GM21367 (cell line): ENCODE measurements around the gene MYOM1.
"Not testable (repeated sequence)": the region's sequence is repeated elsewhere in the genome, so short reads cannot be mapped to it uniquely, and the experiment has no call there.

Source experiments
- ATAC-seq: cut with Tn5 transposase; IDR thresholded peaks from one replicate; pipeline ENCODE4 v1.9.1; 2021; ENCODE audit not compliant: unreplicated experiment

The MYOM1 gene

DNA sequence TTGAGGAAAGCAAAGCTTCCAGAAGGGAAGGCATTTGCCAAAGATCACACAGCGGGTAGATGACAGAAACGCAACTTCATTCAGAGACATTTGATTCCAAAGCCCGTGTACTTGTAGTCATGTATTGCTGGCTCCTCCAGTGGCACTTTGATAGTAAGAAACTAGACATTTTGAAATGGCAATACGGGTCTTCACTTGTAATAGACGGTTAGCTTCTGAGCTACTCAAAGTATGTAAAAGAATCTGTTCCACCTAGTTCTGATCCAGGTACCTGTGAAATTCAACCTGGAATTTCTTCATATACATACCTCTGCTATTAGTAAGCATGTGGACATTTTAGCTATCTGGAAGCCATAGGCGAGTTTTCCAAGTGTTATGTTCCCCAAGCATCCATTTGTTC lies 1.7 kb upstream of the MYOM1 start:
- no peak for ATAC-seq

DNA sequence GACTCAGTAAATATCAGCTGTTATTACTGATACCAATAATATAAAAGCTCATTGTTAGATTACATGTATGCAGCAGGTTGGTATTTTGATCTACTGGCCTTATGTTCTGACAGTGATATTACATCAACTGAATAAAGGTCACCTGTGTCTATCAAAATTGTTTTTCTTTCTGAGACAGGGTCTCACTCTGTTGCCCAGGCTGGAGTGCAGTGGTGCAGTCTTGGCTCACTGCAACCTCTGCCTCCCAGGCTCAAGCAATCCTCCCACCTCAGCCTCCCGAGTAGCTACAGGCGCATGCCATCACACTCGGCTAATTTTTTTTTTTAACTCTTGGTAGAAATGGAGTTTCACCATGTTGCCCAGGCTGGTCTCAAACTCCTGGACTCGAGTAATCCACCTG lies 1.1 kb upstream of the MYOM1 start:
- not testable (repeated sequence) for ATAC-seq

DNA sequence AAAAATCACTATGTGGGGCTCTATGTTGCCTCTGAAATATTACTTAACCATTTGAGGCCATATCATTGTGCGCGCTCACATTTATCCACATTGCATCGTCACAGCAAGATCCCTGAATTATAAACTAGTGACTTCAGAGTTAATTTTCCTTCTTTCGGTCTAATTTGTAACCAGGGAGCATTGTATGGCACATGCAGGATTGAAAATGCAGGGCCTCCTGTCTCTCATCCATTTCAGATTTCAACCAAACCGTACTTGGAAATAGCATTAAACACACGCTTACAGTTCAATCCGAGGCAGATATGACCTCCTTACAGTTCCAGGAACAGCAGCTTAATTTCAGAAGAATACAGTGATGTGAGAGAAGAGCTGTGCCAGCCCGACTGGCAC lies 532 bp downstream of the MYOM1 start:
- ATAC-seq, result no peak

DNA sequence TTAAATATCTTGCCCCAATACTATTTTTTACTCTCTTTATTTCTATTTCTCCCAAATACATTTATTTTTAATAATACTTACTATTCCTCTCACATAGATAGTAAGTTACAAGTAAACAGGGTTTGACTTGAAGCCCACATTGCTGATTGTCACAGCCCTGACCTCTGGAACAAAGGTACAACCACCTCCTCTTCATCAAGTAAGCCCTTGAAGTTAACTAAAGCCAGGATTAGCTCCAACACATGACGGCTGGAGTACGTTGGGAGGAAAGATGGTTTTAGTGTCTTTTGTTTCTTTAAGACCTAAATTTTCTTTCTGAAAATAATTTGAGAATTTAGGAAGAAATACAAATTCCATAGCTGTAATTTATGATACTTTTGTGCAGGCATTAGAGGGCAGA lies 949 bp downstream of the MYOM1 start:
- ATAC-seq, result no peak

DNA sequence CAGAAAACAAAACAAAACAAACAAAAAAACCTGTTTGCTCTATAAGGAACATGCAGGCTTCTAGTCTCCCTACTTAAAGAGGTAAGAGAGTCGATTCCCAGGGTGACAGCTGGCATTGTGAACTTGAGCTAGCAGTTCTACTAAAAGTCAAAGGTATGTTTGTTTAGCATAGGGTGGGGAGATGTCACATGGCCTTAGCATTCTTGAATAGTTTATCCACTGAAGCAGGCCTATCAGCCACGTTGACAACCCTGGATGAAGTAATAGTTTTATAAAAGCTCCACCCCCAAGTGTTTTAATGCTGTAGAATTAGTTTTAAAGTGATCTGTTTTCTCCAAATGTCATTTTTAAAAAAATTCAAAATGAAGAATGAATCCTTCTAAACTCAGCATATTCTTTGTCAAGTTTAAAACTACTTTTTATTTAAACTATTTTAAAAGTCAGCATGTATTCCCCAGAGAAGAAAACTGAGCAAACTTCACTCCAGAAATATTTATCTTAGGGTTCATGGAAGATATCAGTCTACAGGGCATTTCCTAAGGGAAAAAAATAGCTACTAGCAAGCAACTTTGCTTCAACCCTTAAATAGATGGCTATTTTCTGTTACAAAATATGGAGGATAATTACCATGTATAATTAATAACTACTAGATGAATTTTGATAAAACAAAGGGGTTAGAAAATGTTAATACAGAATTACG lies 1.7 kb downstream of the MYOM1 start:
- no peak for ATAC-seq

DNA sequence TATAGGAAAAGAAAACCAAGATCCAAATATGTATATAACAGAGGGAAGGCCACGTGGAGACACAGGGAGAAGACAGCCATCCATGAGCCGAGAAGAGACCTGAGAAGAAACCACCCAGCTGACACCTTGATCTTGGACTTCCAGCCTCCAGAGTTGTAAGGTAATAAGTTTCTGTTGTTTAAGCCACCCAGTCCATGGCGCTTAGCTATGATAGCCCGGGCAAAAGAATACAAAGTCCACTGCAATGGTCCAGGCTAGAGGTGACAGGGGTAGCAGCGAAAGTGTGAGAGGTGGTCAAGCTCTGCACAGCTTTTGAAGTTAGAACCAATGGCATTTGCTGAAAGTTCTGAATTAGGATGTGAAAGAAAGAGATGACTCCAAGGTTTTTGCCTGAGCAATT lies 2.8 kb downstream of the MYOM1 start:
- no peak for ATAC-seq

DNA sequence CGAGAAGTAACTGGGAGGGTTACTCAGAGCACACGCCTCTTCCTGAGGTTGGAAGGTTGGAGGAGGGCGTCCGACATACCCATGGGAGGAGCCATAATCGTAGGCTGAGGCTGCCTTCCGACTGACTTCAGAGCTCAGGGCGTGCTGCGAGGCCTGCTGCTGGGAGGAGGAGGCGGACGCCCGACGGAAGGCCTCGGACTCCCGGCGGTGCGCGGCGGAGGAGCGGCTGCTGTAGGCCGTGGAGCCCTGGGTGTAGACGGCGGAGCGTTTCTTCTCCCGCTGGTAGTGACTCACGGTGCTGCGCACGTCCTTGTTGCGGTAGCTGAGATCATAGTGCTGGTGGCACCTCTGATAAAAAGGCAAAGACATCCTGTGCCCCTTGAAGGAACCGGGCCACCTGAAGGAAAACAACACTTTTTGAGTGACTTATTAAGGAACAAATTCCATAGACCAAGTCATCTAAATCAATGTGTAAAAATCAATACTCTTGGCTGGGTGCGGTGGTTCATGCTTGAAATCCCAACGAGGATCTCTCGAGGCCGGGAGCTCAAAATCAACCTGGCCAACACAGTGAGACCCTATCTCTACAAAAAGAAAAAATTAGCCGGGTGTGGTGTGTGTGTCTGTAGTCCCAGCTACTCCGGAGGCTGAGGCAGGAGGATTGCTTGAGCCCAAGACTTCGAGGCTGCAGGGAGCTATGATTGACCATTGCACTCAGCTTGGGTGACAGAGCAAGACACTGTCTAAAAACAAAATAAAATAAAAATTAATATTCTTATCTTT lies 4.7 kb downstream of the MYOM1 start:
- no peak for ATAC-seq

DNA sequence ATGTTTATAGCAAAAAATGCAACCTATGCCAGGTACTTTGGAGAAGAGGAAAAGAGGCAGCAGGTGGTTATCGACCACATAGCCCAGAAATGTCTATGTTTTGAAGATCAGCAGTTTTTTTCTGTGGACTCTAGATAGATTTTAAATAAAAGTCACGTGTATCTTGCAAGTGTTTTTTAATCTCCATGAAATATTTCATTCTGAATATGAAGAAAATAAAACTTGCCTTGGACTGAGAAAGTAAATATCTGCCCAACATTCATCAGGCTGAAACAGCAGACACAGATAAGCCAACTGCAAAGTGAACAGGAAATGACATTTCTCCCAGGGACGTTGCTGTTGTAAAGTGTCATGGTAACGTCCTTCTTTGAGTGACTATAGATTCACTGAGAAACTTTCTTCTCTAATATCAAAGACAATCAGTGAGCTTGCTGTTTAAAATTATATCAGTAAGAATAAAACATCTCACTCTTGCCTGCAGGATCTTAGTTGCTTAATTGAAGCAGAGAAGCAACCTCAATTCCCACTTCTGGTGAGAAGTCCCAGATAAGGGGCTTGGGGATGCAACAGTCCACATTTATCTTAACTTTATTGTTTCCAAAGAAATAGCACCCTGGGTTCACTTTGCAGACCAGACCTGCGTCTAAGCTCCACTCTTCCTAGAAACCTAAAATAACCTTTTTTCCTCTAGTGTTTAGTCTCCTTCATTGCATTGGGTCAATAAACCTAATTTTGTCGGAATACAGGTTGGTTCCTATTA lies 6.3 kb downstream of the MYOM1 start:
- ATAC-seq, result no peak

DNA sequence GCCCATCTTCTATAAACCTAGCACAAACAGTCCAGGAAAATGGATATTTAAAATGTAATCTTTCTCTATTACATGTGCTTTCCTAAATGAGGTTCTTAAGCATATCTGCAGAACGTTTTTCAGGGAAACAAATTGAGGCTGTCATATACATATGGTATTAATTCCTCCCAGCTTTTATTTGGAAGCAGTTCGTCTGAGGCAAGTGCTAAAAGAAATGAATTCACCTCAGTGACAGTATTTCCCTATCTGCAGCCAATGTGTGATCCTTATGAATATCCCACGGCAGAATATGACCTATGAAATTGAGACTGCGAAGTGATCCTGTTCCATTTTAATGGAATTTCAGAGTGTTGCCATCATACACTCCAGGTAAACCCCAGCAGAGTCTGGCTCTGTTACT lies 7.1 kb downstream of the MYOM1 start:
- ATAC-seq, result no peak

DNA sequence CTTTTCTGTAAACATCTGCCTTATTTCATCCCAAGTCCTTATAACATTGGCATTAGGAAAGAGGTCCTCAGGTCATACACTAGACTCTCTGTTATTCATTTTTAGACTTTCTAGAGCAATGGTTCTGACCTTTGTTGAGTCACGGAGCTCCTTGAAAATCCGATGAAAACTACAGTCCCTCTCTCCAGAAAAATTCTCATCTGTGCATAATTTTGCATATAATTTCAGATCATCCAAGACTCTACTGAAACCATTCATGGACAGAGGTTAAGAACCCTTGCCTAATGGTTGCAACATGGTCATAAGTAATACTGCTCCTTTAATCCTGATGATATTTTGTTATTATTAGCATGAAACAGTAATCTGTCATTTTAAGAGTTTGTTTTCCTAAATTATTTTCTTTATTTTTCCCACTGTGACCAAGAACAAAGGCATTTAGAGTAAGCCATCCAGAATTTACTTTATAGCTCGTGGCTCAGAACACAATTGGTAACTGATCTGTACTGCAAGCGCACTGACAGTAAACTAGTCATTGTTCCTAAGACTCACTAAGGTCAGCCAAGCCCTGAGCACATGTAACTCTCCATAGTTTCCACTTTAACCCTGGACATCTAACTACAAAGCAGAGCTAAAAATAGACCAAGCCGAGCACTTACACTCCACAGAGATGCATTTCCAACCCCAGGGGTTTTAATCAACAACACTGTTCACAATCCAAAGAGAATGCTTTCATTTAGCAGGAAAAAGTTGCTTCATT lies 8.4 kb downstream of the MYOM1 start:
- ATAC-seq, result no peak

DNA sequence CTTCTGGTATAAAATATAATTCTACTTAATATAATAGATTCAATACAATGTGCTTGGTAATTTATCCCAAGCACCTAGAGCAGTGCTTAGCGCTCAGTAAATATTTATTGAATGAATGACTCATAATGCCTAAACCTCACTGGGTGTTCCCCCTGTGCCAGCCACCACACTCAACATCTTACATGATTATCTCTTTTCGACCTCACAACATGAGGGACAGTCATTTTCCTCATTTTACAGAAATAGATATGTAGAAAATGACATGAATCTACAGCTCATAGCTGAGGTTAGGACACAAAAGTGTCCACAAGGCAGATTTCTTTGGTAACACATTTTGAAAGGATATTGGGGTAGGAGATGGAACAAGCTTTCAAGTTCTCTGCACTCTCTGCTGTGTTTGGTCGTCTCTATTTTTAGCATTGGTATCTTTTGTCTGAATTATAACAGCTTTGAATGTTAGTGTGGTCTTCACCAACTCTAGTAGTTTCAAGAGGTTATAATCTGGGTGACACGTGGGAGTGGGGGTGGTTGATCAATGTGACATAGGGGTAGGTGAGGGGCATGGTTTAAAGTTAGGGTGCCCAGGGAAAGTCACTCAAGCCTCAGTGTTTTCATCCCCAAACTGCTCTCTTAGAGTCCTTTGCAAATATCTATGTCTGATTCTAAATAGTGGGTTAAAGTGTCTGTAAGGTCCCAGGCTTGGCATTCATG lies 9.8 kb downstream of the MYOM1 start:
- ATAC-seq, result no peak

DNA sequence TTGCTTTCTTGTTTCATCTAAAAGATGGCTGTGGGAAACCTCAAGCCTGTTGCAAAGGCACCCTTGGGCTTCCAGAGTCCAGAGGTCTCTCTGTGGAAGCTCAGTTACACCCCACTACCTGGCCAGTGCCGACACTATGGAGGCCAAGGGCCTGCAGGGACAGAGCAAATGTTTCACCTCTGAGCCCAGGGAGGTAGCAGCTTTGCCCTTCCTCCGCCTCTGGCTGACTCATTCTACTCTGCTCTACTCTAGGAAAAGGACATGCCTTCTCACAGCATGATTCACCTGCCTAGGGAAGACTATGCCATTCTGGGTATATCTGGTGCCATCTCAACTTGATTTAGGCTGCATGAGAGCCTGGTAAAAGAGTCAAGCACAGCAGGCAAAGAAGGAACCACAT lies 12.2 kb downstream of the MYOM1 start:
- ATAC-seq, result no peak

DNA sequence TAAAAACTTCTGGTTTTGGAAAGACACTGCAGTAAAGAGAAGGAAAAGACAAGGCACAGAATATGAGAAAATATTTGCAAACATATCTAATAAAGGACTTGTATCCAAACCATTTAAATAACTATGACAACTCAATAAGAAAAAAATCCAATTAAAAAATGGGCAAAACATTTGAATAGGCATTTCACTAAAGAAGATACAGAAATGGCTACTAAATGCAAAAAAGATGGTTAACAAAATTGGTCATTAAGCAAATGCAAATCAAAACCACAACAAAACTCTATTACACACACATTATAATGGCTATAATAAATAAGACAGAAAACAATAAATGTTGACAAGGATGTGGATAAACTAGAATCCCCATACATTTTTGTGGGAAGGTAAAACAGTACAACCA lies 14.5 kb downstream of the MYOM1 start:
- no peak for ATAC-seq

DNA sequence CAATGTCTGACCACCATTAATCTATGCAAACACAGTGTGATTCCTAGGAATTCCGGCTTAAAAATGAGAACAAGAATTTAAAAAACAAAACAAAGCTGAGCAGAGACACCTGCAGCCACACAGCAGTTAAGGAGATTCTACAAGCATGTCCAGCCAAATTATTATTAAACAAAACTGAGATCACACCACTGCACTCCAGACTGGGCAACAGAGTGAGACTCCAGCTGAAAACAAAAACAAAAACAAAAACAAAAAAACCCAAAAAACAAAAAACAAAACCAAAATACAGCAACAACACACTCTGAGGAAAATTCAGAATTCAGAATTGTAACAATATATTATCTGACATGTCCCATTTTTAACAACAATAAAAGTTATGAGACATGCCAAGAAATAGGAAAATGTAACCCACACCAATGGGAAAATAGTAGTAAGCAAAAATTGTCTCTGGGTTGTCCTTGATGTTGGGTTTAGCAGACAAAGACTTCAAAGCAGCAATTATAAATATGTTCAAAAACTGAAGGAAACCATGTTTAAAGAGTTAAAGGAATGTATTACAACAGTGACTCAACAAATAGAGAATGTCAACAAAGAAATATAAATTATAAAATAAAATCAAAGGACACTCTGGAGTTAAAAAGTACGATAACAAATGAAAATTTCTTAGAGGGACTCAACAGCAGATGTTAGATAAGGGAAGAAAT lies 19.7 kb downstream of the MYOM1 start:
- ATAC-seq, result no peak

DNA sequence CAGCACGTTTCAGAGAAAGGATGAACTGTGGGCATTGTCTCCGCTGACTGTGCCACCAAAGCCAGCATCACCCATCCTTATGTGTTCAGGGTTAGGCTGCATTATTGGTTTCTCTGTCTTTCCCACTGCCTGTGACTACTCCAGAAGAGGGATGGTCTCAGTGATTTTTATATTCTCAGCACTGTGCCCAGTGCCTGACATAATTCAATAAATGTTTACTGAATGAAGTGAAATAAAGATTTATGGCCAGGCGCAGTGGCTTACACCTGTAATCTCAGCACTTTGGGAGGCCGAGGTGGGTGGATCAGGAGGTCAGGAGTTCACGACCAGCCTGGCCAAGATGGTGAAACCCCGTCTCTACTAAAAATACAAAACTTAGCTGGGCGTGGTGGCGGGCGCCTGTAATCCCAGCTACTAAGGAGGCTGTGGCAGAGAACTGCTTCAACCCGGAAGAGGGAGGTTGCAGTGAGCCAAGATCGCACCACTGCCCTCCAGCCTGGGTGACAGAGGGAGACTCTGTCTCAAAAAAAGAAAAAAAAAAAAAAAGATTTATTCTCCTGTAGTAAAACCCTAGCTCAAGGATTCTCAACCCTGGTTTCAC lies 21.4 kb downstream of the MYOM1 start:
- not testable (repeated sequence) for ATAC-seq

DNA sequence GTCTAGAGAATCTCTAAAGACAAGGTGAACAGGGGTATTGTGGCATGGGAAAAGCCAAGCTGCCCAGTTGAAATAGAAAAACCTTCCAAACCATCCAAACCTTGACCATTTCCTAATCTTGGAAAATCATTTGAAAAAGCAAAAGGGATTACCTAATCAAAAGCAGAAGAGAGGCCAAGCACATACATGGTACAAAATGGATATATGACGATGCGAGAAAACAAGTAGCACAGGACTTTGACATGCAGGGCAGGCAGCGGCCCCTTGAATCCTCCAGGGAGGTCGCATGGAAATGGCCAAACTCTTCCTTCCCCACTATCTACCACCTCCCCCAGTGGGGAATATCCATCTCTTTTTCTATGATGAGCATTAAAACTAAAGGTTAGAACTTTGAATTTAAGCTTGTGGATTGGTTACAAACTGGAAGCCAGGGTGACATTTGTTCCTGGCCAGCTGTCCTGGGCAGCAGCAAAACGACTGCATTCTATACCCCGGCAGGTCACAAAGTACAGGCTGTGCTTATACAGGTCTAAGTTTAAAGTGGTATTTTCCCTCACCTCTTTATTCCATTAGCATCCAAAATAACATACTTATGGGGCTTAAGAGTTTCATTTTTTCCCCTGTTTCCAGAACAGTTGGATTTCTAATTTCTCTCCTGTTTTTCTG lies 24.7 kb downstream of the MYOM1 start:
- ATAC-seq, result no peak

DNA sequence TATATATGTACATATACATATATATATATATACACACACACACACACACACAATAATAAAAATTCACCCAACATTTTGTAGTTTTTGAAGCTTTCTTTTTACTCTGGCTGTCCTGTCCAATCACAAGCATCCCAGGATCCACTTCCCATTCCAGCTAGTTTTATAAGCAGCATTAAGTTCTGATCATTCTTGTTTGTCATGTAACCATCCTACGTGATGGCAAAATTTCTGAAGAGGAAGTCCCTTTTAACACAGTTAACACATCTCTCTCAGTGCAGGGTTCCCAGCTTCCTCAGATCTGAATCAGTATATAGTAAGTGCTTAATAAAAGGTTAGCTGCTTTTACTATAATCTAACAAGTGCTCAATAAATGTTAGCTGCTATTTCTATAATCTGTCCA lies 26.4 kb downstream of the MYOM1 start:
- ATAC-seq, result no peak

DNA sequence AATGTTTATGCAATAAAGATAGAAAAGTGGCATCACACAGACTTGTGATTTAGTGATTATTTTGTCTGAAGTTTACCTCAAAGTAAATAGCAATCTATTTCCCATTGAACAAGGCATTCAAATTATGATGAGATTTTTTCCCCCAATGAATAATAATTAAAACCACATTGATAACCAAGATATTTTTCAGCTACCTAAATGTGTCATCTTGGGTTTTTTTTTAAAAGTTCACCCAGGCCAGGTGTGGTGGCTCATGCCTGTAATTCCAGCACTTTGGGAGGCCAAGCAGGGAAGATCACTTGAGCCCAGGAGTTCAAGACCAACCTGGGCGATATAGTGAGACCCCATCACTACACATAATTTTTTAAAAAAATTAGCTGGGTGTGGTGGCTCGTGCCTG lies 27.0 kb downstream of the MYOM1 start:
- no peak for ATAC-seq

DNA sequence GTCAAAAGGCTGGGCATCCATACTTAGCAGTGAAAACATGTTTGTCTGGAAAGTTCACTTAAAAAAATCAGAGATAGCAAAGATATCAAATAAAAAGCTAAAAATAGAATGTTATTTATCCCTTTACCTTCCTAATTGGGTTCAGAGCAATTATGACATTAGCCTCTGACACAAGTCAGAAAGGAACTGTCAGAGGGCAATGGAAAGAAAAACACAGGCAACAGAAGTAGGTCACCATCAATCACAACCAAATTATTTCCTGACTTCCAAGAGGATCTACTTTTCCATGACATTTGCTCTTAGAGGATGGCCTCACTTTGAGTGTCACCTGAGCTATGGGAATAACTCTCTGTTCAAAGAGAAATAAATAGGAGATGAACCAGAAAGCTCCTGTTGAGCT lies 27.5 kb downstream of the MYOM1 start:
- no peak for ATAC-seq
